DMS153 treated with DMSO at 0.1 percent for 48 hours (cell line): Measurements from ENCODE around the gene AHCYL1.

Experiments used
- DNase-seq: peaks from one replicate; lab custom pipeline; 2025; ENCODE audit not compliant: unreplicated experiment; lab: John Stamatoyannopoulos, UW

Gene AHCYL1

GRCh38 chr1:110059133-110059863 is 74.7 kb downstream of the AHCYL1 start:
- DNase-seq, result no peak

GRCh38 chr1:110060034-110060661 is 75.6 kb downstream of the AHCYL1 start:
- no peak for DNase-seq

- DNase-seq, result no peak
Observed at GRCh38 chr1:110060662-110061060, 76.1 kb downstream of the AHCYL1 start.

GRCh38 chr1:110061341-110061740 is 76.8 kb downstream of the AHCYL1 start:
- no peak for DNase-seq

- no peak for DNase-seq
Observed at GRCh38 chr1:110062612-110063011, 78.0 kb downstream of the AHCYL1 start.

GRCh38 chr1:110063781-110064180 is 79.2 kb downstream of the AHCYL1 start:
- DNase-seq, result no peak

- DNase-seq, result no peak
Observed at GRCh38 chr1:110064576-110065337, 80.2 kb downstream of the AHCYL1 start.

DNA sequence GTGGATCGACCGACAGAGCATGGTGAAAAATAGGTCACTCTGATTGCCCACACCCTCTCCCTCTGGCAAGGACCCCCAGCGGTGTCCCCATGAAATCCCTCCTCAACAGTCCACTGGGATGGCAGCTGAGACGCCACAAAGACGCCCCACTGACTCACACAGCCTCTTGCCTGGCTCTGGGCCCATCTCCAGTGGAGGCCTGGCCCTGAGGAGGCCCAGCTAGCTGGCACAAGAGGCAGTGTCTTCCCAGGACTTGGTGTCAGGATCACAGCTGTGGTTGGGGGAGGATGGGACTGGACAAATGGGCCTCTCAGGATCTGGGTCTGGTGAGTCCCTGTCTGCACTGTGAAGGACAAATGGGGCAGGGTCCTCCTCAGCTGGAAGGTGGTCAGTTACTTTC is 81.3 kb downstream of the AHCYL1 start:
- DNase-seq, result no peak

- DNase-seq, result no peak
Observed at GRCh38 chr1:110067479-110067892, 82.9 kb downstream of the AHCYL1 start.

- DNase-seq, result no peak
Observed at GRCh38 chr1:110067893-110068645, 83.5 kb downstream of the AHCYL1 start.

DNA sequence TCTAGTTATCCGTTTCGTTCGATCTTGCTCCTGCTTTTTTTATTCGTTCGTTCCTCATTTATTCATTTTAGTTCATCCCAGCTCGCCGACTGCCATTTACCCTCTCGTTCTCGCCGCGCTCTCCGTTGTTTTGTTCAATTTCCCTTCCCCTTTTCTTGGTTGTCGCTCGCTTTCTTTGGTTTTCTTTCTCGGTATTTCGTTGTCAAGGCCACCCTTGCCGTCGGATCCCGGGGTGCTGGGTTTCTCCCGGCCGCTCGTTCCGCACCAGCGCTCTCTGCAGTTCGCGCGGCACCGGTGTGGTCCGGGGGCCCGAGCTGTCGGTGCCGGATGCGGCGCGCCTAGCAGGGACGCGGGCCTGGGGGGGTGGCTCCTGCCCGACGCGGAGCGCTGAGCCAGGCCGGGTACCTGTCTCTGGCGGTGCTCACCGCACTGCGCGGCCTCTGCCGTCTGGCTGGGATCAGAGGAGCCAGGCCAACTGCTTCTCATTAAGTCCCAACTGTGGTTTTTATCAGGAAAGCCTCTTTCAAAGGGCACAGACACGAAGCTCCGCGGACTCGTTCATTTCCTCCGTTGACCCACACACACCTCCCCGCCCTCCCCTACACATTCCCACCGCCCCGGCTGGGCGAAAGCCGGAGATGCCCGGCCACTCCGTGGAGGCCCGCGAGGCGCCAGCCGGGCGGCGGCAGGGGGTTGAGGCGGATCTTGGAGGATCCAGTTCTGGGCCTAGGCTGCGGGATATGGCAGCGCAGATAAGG is 84.3 kb downstream of the AHCYL1 start:
- no peak for DNase-seq

- no peak for DNase-seq
Observed at GRCh38 chr1:110069404-110070281, 85.1 kb downstream of the AHCYL1 start.

GRCh38 chr1:110070282-110070669 is 85.7 kb downstream of the AHCYL1 start:
- DNase-seq, result no peak

- DNase-seq, result no peak
Observed at GRCh38 chr1:110070671-110071242, 86.2 kb downstream of the AHCYL1 start, which contains the start of gene ALX3. Gene ALX3 (minus strand): TSS chr1:110070672. CDS start chr1:110070612, 60 bp downstream.
